Neural progenitor cell (in vitro differentiated cells): ENCODE data around the gene EMILIN1.
"Not testable (repeated sequence)": the region's sequence is repeated elsewhere in the genome, so short reads cannot be mapped to it uniquely, and the experiment has no call there.

Source experiments
- CTCF ChIP-seq: fragments of 200-600 bp; sonication (generic); IDR thresholded peaks from 2 replicates; pipeline ENCODE4 v1.5.1; 2017; ENCODE audit warnings: antibody characterized with exemption, mild to moderate bottlenecking
- EZH2 ChIP-seq: fragments of 200-600 bp; sonication (generic); IDR thresholded peaks from 2 replicates; pipeline ENCODE4 v1.6.1; 2017; ENCODE audit warnings: antibody characterized with exemption, mild to moderate bottlenecking, moderate library complexity

GRCh38 chr2:27119330-27119670, 40.9 kb downstream of the EMILIN1 start:
- TF ChIP-seq CTCF, EZH2: not testable (repeated sequence)
